CD4-positive, alpha-beta T cell treated with Interleukin-6 at 100 ng/mL for 8 hours (primary cell): Measurements from ENCODE around the gene REL.

Experiments used
- DNase-seq: peaks from one replicate; pipeline ENCODE4 v3.0.0-alpha.2; 2020; ENCODE audit warnings: mixed read lengths, low spot score

The REL gene

GRCh38 chr2:60966507-60967405, 85.4 kb downstream of the REL start:
- no peak for DNase-seq

- no peak for DNase-seq
Measured at GRCh38 chr2:60972889-60973656, 91.7 kb downstream of the REL start.

GRCh38 chr2:60973705-60974104, 92.3 kb downstream of the REL start:
- DNase-seq = no peak

GRCh38 chr2:60974652-60975051, 93.3 kb downstream of the REL start:
- no peak for DNase-seq
